Liver (tissue), 9 donors: Measurements from ENCODE around the gene PAK4. TPM values are rescaled to one million over a fixed set of nuclear protein-coding genes. Genes with fewer than 3 reads are reported as not detected.

ENCODE experiments used
- DNase-seq: peaks from one replicate; pipeline ENCODE4 v3.0.0-alpha.2; 2017; ENCODE audit warnings: low spot score
- H3K27ac ChIP-seq, 2 donors: one replicate each; pipeline ENCODE4 v1.7.0; 2013; ENCODE audit warnings: inconsistent platforms in 2 of 2, low read length in 2 of 2, control low read depth in 1 of 2, low read depth in 1 of 2, mild to moderate bottlenecking in 1 of 2
- H3K27me3 ChIP-seq, 4 donors: one replicate each; pipeline versions ENCODE4 v1.6.1 to v1.7.0; 2013; ENCODE audit warnings: low read length in 3 of 4, inconsistent platforms in 1 of 4, mild to moderate bottlenecking in 1 of 4, moderate library complexity in 1 of 4; ENCODE audit not compliant: control insufficient read depth in 4 of 4, insufficient read depth in 4 of 4
- H3K36me3 ChIP-seq, 4 donors: one replicate each; pipeline versions ENCODE4 v1.6.1 to v1.7.0; 2013; ENCODE audit warnings: low read length in 3 of 4, mild to moderate bottlenecking in 3 of 4, low read depth in 1 of 4, moderate library complexity in 1 of 4; ENCODE audit not compliant: control insufficient read depth in 4 of 4, insufficient read depth in 3 of 4
- H3K4me1 ChIP-seq, 4 donors: one replicate each; pipeline versions ENCODE4 v1.6.1 to v1.7.0; 2013; ENCODE audit warnings: low read length in 3 of 4, mild to moderate bottlenecking in 3 of 4, moderate library complexity in 1 of 4; ENCODE audit not compliant: control insufficient read depth in 4 of 4, insufficient read depth in 4 of 4
- H3K4me3 ChIP-seq, 3 donors: one replicate each; pipeline versions ENCODE4 v1.6.1 to v1.7.0; 2013; ENCODE audit warnings: low read length in 3 of 3, control low read depth in 1 of 3, low read depth in 1 of 3, mild to moderate bottlenecking in 1 of 3
- H3K9ac ChIP-seq, 2 donors: one replicate each; pipeline ENCODE4 v1.7.0; 2013; ENCODE audit warnings: low read length in 2 of 2, mild to moderate bottlenecking in 2 of 2, moderate library complexity in 2 of 2, control low read depth in 1 of 2, low read depth in 1 of 2
- H3K9me3 ChIP-seq, 4 donors: one replicate each; pipeline versions ENCODE4 v1.6.1 to v1.7.0; 2013; ENCODE audit warnings: low read length in 3 of 4; ENCODE audit not compliant: control insufficient read depth in 4 of 4
- EGR1 ChIP-seq, 2 donors: IDR thresholded peaks; 2 replicates each; pipeline ENCODE4 v1.6.1; 2016 to 2018; ENCODE audit warnings: antibody characterized with exemption in 2 of 2, low read depth in 2 of 2
- FOXA1 ChIP-seq: IDR thresholded peaks from 2 replicates; pipeline ENCODE4 v1.6.1; 2016; ENCODE audit warnings: antibody characterized with exemption
- GABPA ChIP-seq, 2 donors: IDR thresholded peaks in 1 of 2; conservative IDR thresholded peaks in 1 of 2; 2 replicates each; pipeline ENCODE4 v1.6.1; 2016; ENCODE audit warnings: antibody characterized with exemption in 2 of 2, mild to moderate bottlenecking in 1 of 2, moderate library complexity in 1 of 2
- HNF4G ChIP-seq: IDR thresholded peaks from 2 replicates; pipeline ENCODE4 v1.6.1; 2016; ENCODE audit warnings: antibody characterized with exemption
- RAD21 ChIP-seq, 2 donors: IDR thresholded peaks; 2 replicates each; pipeline ENCODE4 v1.6.1; 2016; ENCODE audit warnings: antibody characterized with exemption in 2 of 2, mild to moderate bottlenecking in 2 of 2
- RXRA ChIP-seq, 2 donors: IDR thresholded peaks; 2 replicates each; pipeline ENCODE4 v1.6.1; 2017 to 2018; ENCODE audit warnings: antibody characterized with exemption in 2 of 2, mild to moderate bottlenecking in 1 of 2
- SP1 ChIP-seq: IDR thresholded peaks from 2 replicates; pipeline ENCODE4 v1.6.1; 2018; ENCODE audit warnings: antibody characterized with exemption, mild to moderate bottlenecking
- WGBS: extraction: QIAGEN DNeasy Blood & Tissue Kit; methylation state at CpG from one replicate; pipeline ENCODE4 v1.1.7; 2013; 5-methylcytosine and 5-hydroxymethylcytosine counted together
- polyA plus RNA-seq, 2 donors: library from polyadenylated mRNA; stranded (reverse) in 1 of 2; unstranded in 1 of 2; fragments of 200-250 nt in 1 of 2; fragments of >200 nt in 1 of 2; fragmentation: Nextera tagmentation in 1 of 2; extraction: Ambion mirVana in 1 of 2; gene quantifications; one replicate each; pipeline versions ENCODE4 v1.2.1 to v1.2.3, GENCODE V29; 2013 to 2015
- total RNA-seq, 2 donors: library from RNA; depleted of rRNA; stranded (reverse); fragments of >200 nt; gene quantifications; one replicate each; pipeline ENCODE4 v1.2.3, GENCODE V29; 2014
- TF ChIP-seq, protein P1 (sequence below): IDR thresholded peaks from 2 replicates; pipeline ENCODE4 v1.6.1; 2016; ENCODE audit warnings: antibody characterized with exemption
- TF ChIP-seq, protein P2 (sequence below): IDR thresholded peaks from 2 replicates; pipeline ENCODE4 v1.6.1; 2016; ENCODE audit warnings: antibody characterized with exemption
- TF ChIP-seq, protein P3 (sequence below): fragments of 150-350 bp; IDR thresholded peaks from 2 replicates; pipeline ENCODE4 v1.5.1; 2017; ENCODE audit warnings: improper control_type of control experiment, low read depth, low read length; ENCODE audit not compliant: missing input control
- TF ChIP-seq, protein P4 (sequence below): IDR thresholded peaks from 2 replicates; pipeline ENCODE4 v1.6.1; 2016; ENCODE audit warnings: antibody characterized with exemption
- donor health status: healthy.
- donor health status: healthy.
- donor health status: healthy.
- donor health status: healthy.
- donor health status: healthy.

PAK4 gene
- total and polyA plus RNA-seq, 4 donors, result 5.4 to 16.6 (median 7.7) TPM

DNA sequence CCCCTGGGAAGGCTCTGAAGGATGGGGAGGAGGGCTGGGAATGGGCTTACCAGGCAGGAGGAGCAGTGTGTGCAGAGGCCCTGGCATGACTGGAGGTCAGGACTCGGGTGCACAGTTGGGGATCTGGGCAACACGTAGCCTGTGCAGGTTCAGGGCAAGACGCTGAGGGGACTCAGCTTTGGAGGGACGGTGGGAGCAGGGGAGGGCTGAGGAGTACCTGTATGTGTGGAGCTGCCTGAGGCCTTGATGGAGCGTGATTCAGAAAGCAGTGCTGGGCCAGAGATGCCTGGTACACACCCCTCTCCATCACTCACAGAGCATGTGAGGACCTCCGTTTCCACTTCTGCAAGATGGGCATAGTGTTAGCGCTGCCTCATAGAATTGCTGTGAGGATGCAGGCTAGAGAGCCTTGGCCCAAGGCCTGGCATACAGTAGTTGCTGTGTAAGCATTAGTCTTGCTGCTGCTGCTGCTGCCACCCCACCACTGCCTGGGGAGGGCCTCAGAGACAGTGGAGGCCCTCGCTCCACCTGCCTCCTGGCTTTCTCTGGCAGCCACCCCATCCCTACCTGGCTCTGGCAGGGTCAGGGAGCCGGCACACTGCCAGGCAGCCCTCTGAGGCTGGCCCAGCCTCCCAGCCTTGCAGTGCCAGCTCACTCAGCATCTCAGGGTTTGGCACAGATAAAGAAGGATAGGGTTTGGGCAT, 2.4 kb downstream of the PAK4 start:
- Histone ChIP-seq H3K36me3 (no peaks in the 10 kb centered on the region), H3K9ac (no peak overlapping the region), H3K27me3 (no peaks in the 10 kb centered on the region), H3K27ac (peak overlapping the region; percentile 0 to 15), H3K4me1 (peaks cover 17 to 70% (median 49%) of the 10 kb centered on the region in 4 donors), H3K9me3 (no peaks in the 10 kb centered on the region), H3K4me3 (no peak overlapping the region)
- whole genome bisulfite sequencing, result 47% methylated on average over 9 of the region's 9 CpGs
- TF ChIP-seq SP1, result no peak
- TF ChIP-seq, protein P1, sequence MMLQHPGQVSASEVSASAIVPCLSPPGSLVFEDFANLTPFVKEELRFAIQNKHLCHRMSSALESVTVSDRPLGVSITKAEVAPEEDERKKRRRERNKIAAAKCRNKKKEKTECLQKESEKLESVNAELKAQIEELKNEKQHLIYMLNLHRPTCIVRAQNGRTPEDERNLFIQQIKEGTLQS, result no peak
- no peak for TF ChIP-seq RAD21 (IDR thresholded peaks at IDR 0.05)
- no peak for TF ChIP-seq GABPA (IDR thresholded peaks at IDR 0.05 in 1 of 2, conservative IDR thresholded peaks at IDR 0.05 in 1 of 2)
- TF ChIP-seq, protein P2, sequence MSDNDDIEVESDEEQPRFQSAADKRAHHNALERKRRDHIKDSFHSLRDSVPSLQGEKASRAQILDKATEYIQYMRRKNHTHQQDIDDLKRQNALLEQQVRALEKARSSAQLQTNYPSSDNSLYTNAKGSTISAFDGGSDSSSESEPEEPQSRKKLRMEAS, result no peak
- TF ChIP-seq EGR1 (IDR thresholded peaks at IDR 0.05; ENCODE audit: low read depth in 2 of 2), result no peak
- TF ChIP-seq, protein P3, sequence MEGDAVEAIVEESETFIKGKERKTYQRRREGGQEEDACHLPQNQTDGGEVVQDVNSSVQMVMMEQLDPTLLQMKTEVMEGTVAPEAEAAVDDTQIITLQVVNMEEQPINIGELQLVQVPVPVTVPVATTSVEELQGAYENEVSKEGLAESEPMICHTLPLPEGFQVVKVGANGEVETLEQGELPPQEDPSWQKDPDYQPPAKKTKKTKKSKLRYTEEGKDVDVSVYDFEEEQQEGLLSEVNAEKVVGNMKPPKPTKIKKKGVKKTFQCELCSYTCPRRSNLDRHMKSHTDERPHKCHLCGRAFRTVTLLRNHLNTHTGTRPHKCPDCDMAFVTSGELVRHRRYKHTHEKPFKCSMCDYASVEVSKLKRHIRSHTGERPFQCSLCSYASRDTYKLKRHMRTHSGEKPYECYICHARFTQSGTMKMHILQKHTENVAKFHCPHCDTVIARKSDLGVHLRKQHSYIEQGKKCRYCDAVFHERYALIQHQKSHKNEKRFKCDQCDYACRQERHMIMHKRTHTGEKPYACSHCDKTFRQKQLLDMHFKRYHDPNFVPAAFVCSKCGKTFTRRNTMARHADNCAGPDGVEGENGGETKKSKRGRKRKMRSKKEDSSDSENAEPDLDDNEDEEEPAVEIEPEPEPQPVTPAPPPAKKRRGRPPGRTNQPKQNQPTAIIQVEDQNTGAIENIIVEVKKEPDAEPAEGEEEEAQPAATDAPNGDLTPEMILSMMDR, result no peak
- TF ChIP-seq, protein P4, sequence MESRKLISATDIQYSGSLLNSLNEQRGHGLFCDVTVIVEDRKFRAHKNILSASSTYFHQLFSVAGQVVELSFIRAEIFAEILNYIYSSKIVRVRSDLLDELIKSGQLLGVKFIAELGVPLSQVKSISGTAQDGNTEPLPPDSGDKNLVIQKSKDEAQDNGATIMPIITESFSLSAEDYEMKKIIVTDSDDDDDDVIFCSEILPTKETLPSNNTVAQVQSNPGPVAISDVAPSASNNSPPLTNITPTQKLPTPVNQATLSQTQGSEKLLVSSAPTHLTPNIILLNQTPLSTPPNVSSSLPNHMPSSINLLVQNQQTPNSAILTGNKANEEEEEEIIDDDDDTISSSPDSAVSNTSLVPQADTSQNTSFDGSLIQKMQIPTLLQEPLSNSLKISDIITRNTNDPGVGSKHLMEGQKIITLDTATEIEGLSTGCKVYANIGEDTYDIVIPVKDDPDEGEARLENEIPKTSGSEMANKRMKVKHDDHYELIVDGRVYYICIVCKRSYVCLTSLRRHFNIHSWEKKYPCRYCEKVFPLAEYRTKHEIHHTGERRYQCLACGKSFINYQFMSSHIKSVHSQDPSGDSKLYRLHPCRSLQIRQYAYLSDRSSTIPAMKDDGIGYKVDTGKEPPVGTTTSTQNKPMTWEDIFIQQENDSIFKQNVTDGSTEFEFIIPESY, result no peak
- TF ChIP-seq FOXA1, result no peak
- no peak for TF ChIP-seq HNF4G
- TF ChIP-seq RXRA (IDR thresholded peaks at IDR 0.05), result no peak
- DNase-seq, result no peak

DNA sequence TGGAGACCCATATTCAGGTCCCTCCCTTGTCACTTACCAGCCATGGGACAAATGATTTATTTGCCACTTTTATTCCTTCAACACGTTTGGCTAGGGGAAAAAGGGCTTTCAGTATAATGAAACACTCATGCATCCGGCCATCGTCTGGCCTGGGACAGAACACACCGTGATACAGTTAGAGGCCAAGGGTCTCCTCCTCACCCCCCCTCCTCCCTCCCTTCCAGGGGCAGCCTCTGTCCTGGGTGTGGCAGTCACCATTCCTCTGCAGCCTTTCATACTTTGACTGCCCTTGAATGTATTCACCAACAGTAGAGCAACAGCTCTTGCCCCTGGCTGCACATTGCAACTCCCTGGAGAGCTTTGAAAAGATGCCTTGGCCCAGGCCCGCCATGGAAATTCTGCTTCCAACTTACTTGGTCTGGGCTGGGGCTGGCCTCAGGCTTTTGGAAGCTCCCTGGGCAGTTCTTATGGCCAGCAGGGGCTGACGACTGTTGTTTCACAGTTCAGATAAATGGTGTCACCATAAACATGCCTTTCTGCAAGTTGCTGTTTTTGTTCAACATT, 3.0 kb downstream of the PAK4 start:
- no peaks in the 10 kb centered on the region for H3K27me3 ChIP-seq
- no peak for TF ChIP-seq GABPA (IDR thresholded peaks at IDR 0.05 in 1 of 2, conservative IDR thresholded peaks at IDR 0.05 in 1 of 2)
- no peak for TF ChIP-seq RAD21 (IDR thresholded peaks at IDR 0.05)
- TF ChIP-seq RXRA (IDR thresholded peaks at IDR 0.05), result no peak
- TF ChIP-seq, protein P1, result no peak
- TF ChIP-seq, protein P2, result no peak
- no peaks in the 10 kb centered on the region for H3K9me3 ChIP-seq
- 47% methylated on average over 6 of the region's 6 CpGs for WGBS
- no peak overlapping the region for H3K9ac ChIP-seq
- H3K36me3 ChIP-seq, result no peaks in the 10 kb centered on the region
- H3K4me1 ChIP-seq, result peaks cover 17 to 74% (median 52%) of the 10 kb centered on the region in 4 donors
- H3K27ac ChIP-seq, result peak overlapping the region in 1 of 2 donors; percentile 15
- H3K4me3 ChIP-seq, result no peak overlapping the region
- DNase-seq, result no peak
